ENCODE data around the gene RAB10.
A peak's percentile ranks its signal among the peaks of the same experiment; 100 is the strongest.
"Not testable (repeated sequence)": the region's sequence is repeated elsewhere in the genome, so short reads cannot be mapped to it uniquely, and the experiment has no call there.

The RAB10 gene

GRCh38 chr2:26033818-26034636 is at the start of gene RAB10:
RAB10 (plus strand) TSS chr2:26034084; CDS start chr2:26034609, 525 bp downstream.
- H3K4me3 ChIP-seq (ENCODE audit: low read depth, low read length): peak within 1 kb of the TSS; percentile 98
- H3K27me3 ChIP-seq (ENCODE audit: control insufficient read depth, insufficient read depth, low read length): no peaks in the 10 kb centered on the region
- H3K9me3 ChIP-seq (ENCODE audit: control insufficient read depth, insufficient read depth, low read length): no peaks in the 10 kb centered on the region
- H3K9ac ChIP-seq (ENCODE audit: low read depth, low read length): peak within 1 kb of the TSS; percentile 88
- peaks cover 9% of the 10 kb centered on the region for H3K4me1 ChIP-seq (ENCODE audit: control insufficient read depth, insufficient read depth, low read length)
- peaks cover 7% of the 10 kb centered on the region; the same call in 1 of the 2 replicates for H3K36me3 ChIP-seq (ENCODE audit: control insufficient read depth, insufficient read depth, low read length)
- H3K27ac ChIP-seq (ENCODE audit: low read depth, low read length): peak within 1 kb of the TSS; percentile 95

DNA sequence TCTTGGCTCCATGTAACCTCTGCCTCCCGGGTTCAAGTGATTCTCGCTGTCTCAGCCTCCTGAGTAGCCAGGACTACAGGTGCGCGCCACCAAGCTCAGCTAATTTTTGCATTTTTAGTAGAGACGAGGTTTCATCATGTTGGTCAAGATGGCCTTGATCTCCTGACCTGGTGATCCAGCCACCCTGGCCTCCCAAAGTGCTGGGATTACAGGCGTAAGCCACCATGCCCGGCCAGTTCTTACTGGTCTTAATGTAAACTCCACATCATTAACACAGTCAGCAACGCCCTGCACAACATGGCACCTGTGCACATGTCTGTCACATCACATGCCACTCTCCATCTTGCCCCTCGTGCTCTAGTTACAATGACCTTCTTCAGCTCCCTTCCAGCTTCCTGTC is 45.8 kb upstream of the RAB10 start:
- no peaks in the 10 kb centered on the region for H3K9me3 ChIP-seq (ENCODE audit: control insufficient read depth, insufficient read depth, low read length)
- H3K27me3 ChIP-seq (ENCODE audit: control insufficient read depth, insufficient read depth, low read length): no peaks in the 10 kb centered on the region
- H3K9ac ChIP-seq (ENCODE audit: low read depth, low read length): no peak overlapping the region
- H3K4me1 ChIP-seq (ENCODE audit: control insufficient read depth, insufficient read depth, low read length): peaks cover 5% of the 10 kb centered on the region
- H3K4me3 ChIP-seq (ENCODE audit: low read depth, low read length): no peak overlapping the region
- H3K27ac ChIP-seq (ENCODE audit: low read depth, low read length): no peak overlapping the region
- H3K36me3 ChIP-seq (ENCODE audit: control insufficient read depth, insufficient read depth, low read length): no peaks in the 10 kb centered on the region

- H3K9ac ChIP-seq (ENCODE audit: low read depth, low read length): no peak overlapping the region
- H3K27me3 ChIP-seq (ENCODE audit: control insufficient read depth, insufficient read depth, low read length): no peaks in the 10 kb centered on the region
- H3K36me3 ChIP-seq (ENCODE audit: control insufficient read depth, insufficient read depth, low read length): no peaks in the 10 kb centered on the region
- no peaks in the 10 kb centered on the region for H3K9me3 ChIP-seq (ENCODE audit: control insufficient read depth, insufficient read depth, low read length)
- no peaks in the 10 kb centered on the region for H3K4me1 ChIP-seq (ENCODE audit: control insufficient read depth, insufficient read depth, low read length)
- H3K4me3 ChIP-seq (ENCODE audit: low read depth, low read length): no peak overlapping the region
- H3K27ac ChIP-seq (ENCODE audit: low read depth, low read length): no peak overlapping the region
Observed at GRCh38 chr2:25989154-25989553, 44.7 kb upstream of the RAB10 start.

GRCh38 chr2:25991965-25992364 is 41.9 kb upstream of the RAB10 start:
- H3K36me3 ChIP-seq (ENCODE audit: control insufficient read depth, insufficient read depth, low read length): no peaks in the 10 kb centered on the region
- no peak overlapping the region for H3K27ac ChIP-seq (ENCODE audit: low read depth, low read length)
- no peaks in the 10 kb centered on the region for H3K9me3 ChIP-seq (ENCODE audit: control insufficient read depth, insufficient read depth, low read length)
- no peaks in the 10 kb centered on the region for H3K4me1 ChIP-seq (ENCODE audit: control insufficient read depth, insufficient read depth, low read length)
- H3K27me3 ChIP-seq (ENCODE audit: control insufficient read depth, insufficient read depth, low read length): no peaks in the 10 kb centered on the region
- no peak overlapping the region for H3K9ac ChIP-seq (ENCODE audit: low read depth, low read length)
- H3K4me3 ChIP-seq (ENCODE audit: low read depth, low read length): no peak overlapping the region

GRCh38 chr2:25992556-25992955 is 41.3 kb upstream of the RAB10 start:
- Histone ChIP-seq H3K9me3 (ENCODE audit: control insufficient read depth, insufficient read depth, low read length) (no peaks in the 10 kb centered on the region), H3K36me3 (ENCODE audit: control insufficient read depth, insufficient read depth, low read length) (no peaks in the 10 kb centered on the region), H3K4me3 (ENCODE audit: low read depth, low read length) (no peak overlapping the region), H3K27me3 (ENCODE audit: control insufficient read depth, insufficient read depth, low read length) (no peaks in the 10 kb centered on the region), H3K27ac (ENCODE audit: low read depth, low read length) (no peak overlapping the region), H3K4me1 (ENCODE audit: control insufficient read depth, insufficient read depth, low read length) (0 out of 2 replicates have a peak, but pooled peaks cover under 1% of the 10 kb centered on the region), H3K9ac (ENCODE audit: low read depth, low read length) (no peak overlapping the region)

GRCh38 chr2:25993049-25993448 is 40.8 kb upstream of the RAB10 start:
- Histone ChIP-seq H3K4me3 (ENCODE audit: low read depth, low read length) (no peak overlapping the region), H3K27me3 (ENCODE audit: control insufficient read depth, insufficient read depth, low read length) (no peaks in the 10 kb centered on the region), H3K27ac (ENCODE audit: low read depth, low read length) (no peak overlapping the region), H3K4me1 (ENCODE audit: control insufficient read depth, insufficient read depth, low read length) (0 out of 2 replicates have a peak, but pooled peaks cover 4% of the 10 kb centered on the region), H3K36me3 (ENCODE audit: control insufficient read depth, insufficient read depth, low read length) (no peaks in the 10 kb centered on the region), H3K9me3 (ENCODE audit: control insufficient read depth, insufficient read depth, low read length) (no peaks in the 10 kb centered on the region), H3K9ac (ENCODE audit: low read depth, low read length) (no peak overlapping the region)

DNA sequence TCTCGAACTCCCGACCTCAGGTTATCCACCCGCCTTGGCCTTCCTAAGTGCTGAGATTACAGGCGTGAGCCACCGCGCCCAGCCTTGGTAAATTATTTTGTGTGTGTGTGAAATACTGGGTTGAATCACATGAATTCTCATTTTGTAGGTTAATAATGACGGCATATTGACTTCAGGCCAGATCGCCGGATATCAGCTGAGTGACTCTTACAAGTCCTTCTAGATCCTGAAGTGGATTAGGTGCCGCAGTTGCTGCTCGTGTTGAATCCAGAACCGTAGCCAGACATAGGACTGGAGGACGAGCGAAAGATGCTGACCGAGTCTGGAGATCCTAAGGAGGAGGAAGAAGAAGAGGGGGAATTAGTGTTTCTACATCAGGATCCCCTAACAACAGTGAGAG is 39.4 kb upstream of the RAB10 start:
- 0 out of 2 replicates have a peak, but pooled peaks cover 4% of the 10 kb centered on the region for H3K4me1 ChIP-seq (ENCODE audit: control insufficient read depth, insufficient read depth, low read length)
- H3K27ac ChIP-seq (ENCODE audit: low read depth, low read length): no peak overlapping the region
- H3K27me3 ChIP-seq (ENCODE audit: control insufficient read depth, insufficient read depth, low read length): no peaks in the 10 kb centered on the region
- no peak overlapping the region for H3K9ac ChIP-seq (ENCODE audit: low read depth, low read length)
- no peak overlapping the region for H3K4me3 ChIP-seq (ENCODE audit: low read depth, low read length)
- H3K9me3 ChIP-seq (ENCODE audit: control insufficient read depth, insufficient read depth, low read length): no peaks in the 10 kb centered on the region
- H3K36me3 ChIP-seq (ENCODE audit: control insufficient read depth, insufficient read depth, low read length): no peaks in the 10 kb centered on the region

GRCh38 chr2:25996844-25997243 is 37.0 kb upstream of the RAB10 start:
- no peak overlapping the region for H3K27ac ChIP-seq (ENCODE audit: low read depth, low read length)
- H3K27me3 ChIP-seq (ENCODE audit: control insufficient read depth, insufficient read depth, low read length): no peaks in the 10 kb centered on the region
- no peaks in the 10 kb centered on the region for H3K36me3 ChIP-seq (ENCODE audit: control insufficient read depth, insufficient read depth, low read length)
- no peak overlapping the region for H3K9ac ChIP-seq (ENCODE audit: low read depth, low read length)
- H3K4me1 ChIP-seq (ENCODE audit: control insufficient read depth, insufficient read depth, low read length): 0 out of 2 replicates have a peak, but pooled peaks cover 4% of the 10 kb centered on the region
- no peak overlapping the region for H3K4me3 ChIP-seq (ENCODE audit: low read depth, low read length)
- H3K9me3 ChIP-seq (ENCODE audit: control insufficient read depth, insufficient read depth, low read length): no peaks in the 10 kb centered on the region

DNA sequence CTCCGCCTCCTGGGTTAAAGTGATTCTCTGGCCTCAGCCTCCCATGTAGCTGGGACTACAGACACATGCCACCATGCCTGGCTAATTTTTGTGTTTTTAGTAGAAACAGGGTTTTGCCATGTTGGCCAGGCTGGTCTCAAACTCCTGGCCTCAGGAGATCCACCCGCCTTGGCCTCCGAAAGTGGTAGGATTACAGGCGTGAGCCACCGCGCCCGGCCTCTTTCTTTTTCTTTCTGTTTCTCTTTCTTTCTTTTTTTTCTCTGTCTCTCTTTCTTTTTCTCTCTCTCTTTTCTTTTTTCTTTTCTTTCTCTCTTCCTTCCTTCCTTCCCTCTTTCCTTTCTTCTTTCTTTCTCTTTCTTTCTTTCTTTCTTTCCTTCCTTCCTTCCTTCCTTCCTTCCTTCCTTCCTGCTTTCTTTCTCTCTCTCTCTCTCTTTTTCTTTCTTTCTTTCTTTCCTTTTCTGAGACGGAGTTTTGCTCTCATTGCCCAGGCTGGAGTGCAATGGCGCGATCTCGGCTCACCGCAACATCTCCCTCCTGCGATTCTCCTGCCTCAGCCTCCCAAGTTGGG is 35.0 kb upstream of the RAB10 start:
- not testable (repeated sequence) for H3K27me3 ChIP-seq (ENCODE audit: control insufficient read depth, insufficient read depth, low read length); H3K36me3 ChIP-seq (ENCODE audit: control insufficient read depth, insufficient read depth, low read length); H3K27ac ChIP-seq (ENCODE audit: low read depth, low read length); H3K4me3 ChIP-seq (ENCODE audit: low read depth, low read length); H3K9me3 ChIP-seq (ENCODE audit: control insufficient read depth, insufficient read depth, low read length); H3K9ac ChIP-seq (ENCODE audit: low read depth, low read length); H3K4me1 ChIP-seq (ENCODE audit: control insufficient read depth, insufficient read depth, low read length)

- H3K27me3 ChIP-seq (ENCODE audit: control insufficient read depth, insufficient read depth, low read length); H3K27ac ChIP-seq (ENCODE audit: low read depth, low read length): not testable (repeated sequence)
Observed at GRCh38 chr2:25999406-25999805, 34.5 kb upstream of the RAB10 start.

DNA sequence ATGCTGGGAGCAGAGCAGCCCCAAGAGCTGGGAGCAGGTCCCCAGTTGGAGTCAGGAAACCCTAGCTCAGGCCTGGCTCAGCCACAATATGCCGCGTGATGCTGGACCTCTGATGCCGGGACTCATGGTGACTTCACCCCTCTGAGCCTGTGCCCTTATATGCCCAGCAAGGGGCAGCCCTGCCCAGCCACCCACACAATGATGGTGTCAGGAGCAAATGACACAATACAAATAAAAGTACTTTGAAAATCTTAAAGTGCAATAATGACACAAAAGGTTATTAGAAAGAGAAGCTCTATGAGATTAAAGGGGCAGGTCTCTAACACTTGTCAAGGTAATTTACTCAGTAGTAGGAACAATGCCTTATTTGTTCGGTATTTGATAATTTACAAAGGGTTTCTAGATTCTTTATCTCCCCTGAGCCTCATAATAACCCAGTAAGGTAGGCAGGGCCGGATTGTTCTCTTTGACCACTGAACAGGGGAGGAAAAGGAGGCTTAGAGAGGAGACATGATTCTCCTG is 33.3 kb upstream of the RAB10 start:
- H3K36me3 ChIP-seq (ENCODE audit: control insufficient read depth, insufficient read depth, low read length): no peaks in the 10 kb centered on the region
- H3K9me3 ChIP-seq (ENCODE audit: control insufficient read depth, insufficient read depth, low read length): no peaks in the 10 kb centered on the region
- H3K4me1 ChIP-seq (ENCODE audit: control insufficient read depth, insufficient read depth, low read length): 0 out of 2 replicates have a peak, but pooled peaks cover 4% of the 10 kb centered on the region
- H3K27me3 ChIP-seq (ENCODE audit: control insufficient read depth, insufficient read depth, low read length): no peaks in the 10 kb centered on the region
- H3K9ac ChIP-seq (ENCODE audit: low read depth, low read length): no peak overlapping the region
- no peak overlapping the region for H3K4me3 ChIP-seq (ENCODE audit: low read depth, low read length)
- no peak overlapping the region for H3K27ac ChIP-seq (ENCODE audit: low read depth, low read length)

More at GRCh38 chr2:25999406-25999805, 34.5 kb upstream of the RAB10 start:
- H3K4me3 ChIP-seq (ENCODE audit: low read depth, low read length); H3K36me3 ChIP-seq (ENCODE audit: control insufficient read depth, insufficient read depth, low read length); H3K9me3 ChIP-seq (ENCODE audit: control insufficient read depth, insufficient read depth, low read length); H3K4me1 ChIP-seq (ENCODE audit: control insufficient read depth, insufficient read depth, low read length); H3K9ac ChIP-seq (ENCODE audit: low read depth, low read length): not testable (repeated sequence)
